ENCODE data around the gene UBE3C.

DNA sequence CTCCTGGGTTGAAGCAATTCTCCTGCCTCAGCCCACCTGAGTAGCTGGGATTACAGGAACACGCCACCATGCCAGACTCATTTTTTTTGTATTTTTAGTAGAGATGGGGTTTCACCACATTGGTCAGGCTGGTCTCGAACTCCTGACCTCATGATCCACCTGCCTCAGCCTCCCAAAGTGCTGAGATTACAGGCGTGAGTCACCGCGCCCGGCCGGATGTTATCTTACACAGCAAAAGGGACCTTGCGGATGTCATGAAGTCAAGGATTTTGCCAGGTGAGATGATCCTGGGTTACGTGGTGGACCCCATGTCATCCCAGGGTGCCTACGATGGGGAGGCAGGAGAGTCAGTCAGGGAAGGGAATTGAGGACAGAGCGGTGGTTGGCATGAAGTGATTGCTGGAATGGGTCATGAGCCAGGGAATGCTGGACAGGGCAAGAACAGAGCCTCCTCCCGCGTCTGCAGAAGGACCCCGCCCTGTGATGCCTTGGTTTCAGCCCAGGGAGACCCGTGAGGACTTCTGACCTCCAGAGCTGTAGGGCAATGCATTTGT is 8.7 kb upstream of the UBE3C start:
- TF ChIP-seq, protein P1, sequence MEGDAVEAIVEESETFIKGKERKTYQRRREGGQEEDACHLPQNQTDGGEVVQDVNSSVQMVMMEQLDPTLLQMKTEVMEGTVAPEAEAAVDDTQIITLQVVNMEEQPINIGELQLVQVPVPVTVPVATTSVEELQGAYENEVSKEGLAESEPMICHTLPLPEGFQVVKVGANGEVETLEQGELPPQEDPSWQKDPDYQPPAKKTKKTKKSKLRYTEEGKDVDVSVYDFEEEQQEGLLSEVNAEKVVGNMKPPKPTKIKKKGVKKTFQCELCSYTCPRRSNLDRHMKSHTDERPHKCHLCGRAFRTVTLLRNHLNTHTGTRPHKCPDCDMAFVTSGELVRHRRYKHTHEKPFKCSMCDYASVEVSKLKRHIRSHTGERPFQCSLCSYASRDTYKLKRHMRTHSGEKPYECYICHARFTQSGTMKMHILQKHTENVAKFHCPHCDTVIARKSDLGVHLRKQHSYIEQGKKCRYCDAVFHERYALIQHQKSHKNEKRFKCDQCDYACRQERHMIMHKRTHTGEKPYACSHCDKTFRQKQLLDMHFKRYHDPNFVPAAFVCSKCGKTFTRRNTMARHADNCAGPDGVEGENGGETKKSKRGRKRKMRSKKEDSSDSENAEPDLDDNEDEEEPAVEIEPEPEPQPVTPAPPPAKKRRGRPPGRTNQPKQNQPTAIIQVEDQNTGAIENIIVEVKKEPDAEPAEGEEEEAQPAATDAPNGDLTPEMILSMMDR (IDR thresholded peaks at IDR 0.05): no peak
- no peak for TF ChIP-seq POLR2A (IDR thresholded peaks at IDR 0.05)

All from vagina (tissue), 2 donors.